Liver (tissue), 9 donors: ENCODE results near the gene APBA2. TPM values are rescaled to one million over a fixed set of nuclear protein-coding genes. Genes with fewer than 3 reads are reported as not detected.

ENCODE experiments used
- DNase-seq: peaks from one replicate; pipeline ENCODE4 v3.0.0-alpha.2; 2017; ENCODE audit warnings: low spot score
- H3K27ac ChIP-seq, 2 donors: one replicate each; pipeline ENCODE4 v1.7.0; 2013; ENCODE audit warnings: inconsistent platforms in 2 of 2, low read length in 2 of 2, control low read depth in 1 of 2, low read depth in 1 of 2, mild to moderate bottlenecking in 1 of 2
- H3K27me3 ChIP-seq, 4 donors: one replicate each; pipeline versions ENCODE4 v1.6.1 to v1.7.0; 2013; ENCODE audit warnings: low read length in 3 of 4, inconsistent platforms in 1 of 4, mild to moderate bottlenecking in 1 of 4, moderate library complexity in 1 of 4; ENCODE audit not compliant: control insufficient read depth in 4 of 4, insufficient read depth in 4 of 4
- H3K36me3 ChIP-seq, 4 donors: one replicate each; pipeline versions ENCODE4 v1.6.1 to v1.7.0; 2013; ENCODE audit warnings: low read length in 3 of 4, mild to moderate bottlenecking in 3 of 4, low read depth in 1 of 4, moderate library complexity in 1 of 4; ENCODE audit not compliant: control insufficient read depth in 4 of 4, insufficient read depth in 3 of 4
- H3K4me1 ChIP-seq, 4 donors: one replicate each; pipeline versions ENCODE4 v1.6.1 to v1.7.0; 2013; ENCODE audit warnings: low read length in 3 of 4, mild to moderate bottlenecking in 3 of 4, moderate library complexity in 1 of 4; ENCODE audit not compliant: control insufficient read depth in 4 of 4, insufficient read depth in 4 of 4
- H3K4me3 ChIP-seq, 3 donors: one replicate each; pipeline versions ENCODE4 v1.6.1 to v1.7.0; 2013; ENCODE audit warnings: low read length in 3 of 3, control low read depth in 1 of 3, low read depth in 1 of 3, mild to moderate bottlenecking in 1 of 3
- H3K9ac ChIP-seq, 2 donors: one replicate each; pipeline ENCODE4 v1.7.0; 2013; ENCODE audit warnings: low read length in 2 of 2, mild to moderate bottlenecking in 2 of 2, moderate library complexity in 2 of 2, control low read depth in 1 of 2, low read depth in 1 of 2
- H3K9me3 ChIP-seq, 4 donors: one replicate each; pipeline versions ENCODE4 v1.6.1 to v1.7.0; 2013; ENCODE audit warnings: low read length in 3 of 4; ENCODE audit not compliant: control insufficient read depth in 4 of 4
- EGR1 ChIP-seq, 2 donors: IDR thresholded peaks; 2 replicates each; pipeline ENCODE4 v1.6.1; 2016 to 2018; ENCODE audit warnings: antibody characterized with exemption in 2 of 2, low read depth in 2 of 2
- FOXA1 ChIP-seq: IDR thresholded peaks from 2 replicates; pipeline ENCODE4 v1.6.1; 2016; ENCODE audit warnings: antibody characterized with exemption
- FOXA2 ChIP-seq: IDR thresholded peaks from 2 replicates; pipeline ENCODE4 v1.6.1; 2016; ENCODE audit warnings: antibody characterized with exemption
- GABPA ChIP-seq, 2 donors: IDR thresholded peaks in 1 of 2; conservative IDR thresholded peaks in 1 of 2; 2 replicates each; pipeline ENCODE4 v1.6.1; 2016; ENCODE audit warnings: antibody characterized with exemption in 2 of 2, mild to moderate bottlenecking in 1 of 2, moderate library complexity in 1 of 2
- HNF4A ChIP-seq, 2 donors: conservative IDR thresholded peaks; 2 replicates each; pipeline ENCODE4 v1.6.1; 2016; ENCODE audit warnings: antibody characterized with exemption in 2 of 2, mild to moderate bottlenecking in 2 of 2
- HNF4G ChIP-seq: IDR thresholded peaks from 2 replicates; pipeline ENCODE4 v1.6.1; 2016; ENCODE audit warnings: antibody characterized with exemption
- JUND ChIP-seq, 2 donors: IDR thresholded peaks; 2 replicates each; pipeline ENCODE4 v1.6.1; 2016; ENCODE audit warnings: antibody characterized with exemption in 2 of 2
- NR2F2 ChIP-seq: IDR thresholded peaks from 2 replicates; pipeline ENCODE4 v1.6.1; 2016; ENCODE audit warnings: antibody characterized with exemption
- RAD21 ChIP-seq, 2 donors: IDR thresholded peaks; 2 replicates each; pipeline ENCODE4 v1.6.1; 2016; ENCODE audit warnings: antibody characterized with exemption in 2 of 2, mild to moderate bottlenecking in 2 of 2
- RXRA ChIP-seq, 2 donors: IDR thresholded peaks; 2 replicates each; pipeline ENCODE4 v1.6.1; 2017 to 2018; ENCODE audit warnings: antibody characterized with exemption in 2 of 2, mild to moderate bottlenecking in 1 of 2
- SP1 ChIP-seq: IDR thresholded peaks from 2 replicates; pipeline ENCODE4 v1.6.1; 2018; ENCODE audit warnings: antibody characterized with exemption, mild to moderate bottlenecking
- TAF1 ChIP-seq: conservative IDR thresholded peaks from 2 replicates; pipeline ENCODE4 v1.6.1; 2016; ENCODE audit warnings: antibody characterized with exemption, mild to moderate bottlenecking
- YY1 ChIP-seq: IDR thresholded peaks from 2 replicates; pipeline ENCODE4 v1.6.1; 2016; ENCODE audit warnings: antibody characterized with exemption, mild to moderate bottlenecking
- WGBS: extraction: QIAGEN DNeasy Blood & Tissue Kit; methylation state at CpG from one replicate; pipeline ENCODE4 v1.1.7; 2013; 5-methylcytosine and 5-hydroxymethylcytosine counted together
- polyA plus RNA-seq, 2 donors: library from polyadenylated mRNA; stranded (reverse) in 1 of 2; unstranded in 1 of 2; fragments of 200-250 nt in 1 of 2; fragments of >200 nt in 1 of 2; fragmentation: Nextera tagmentation in 1 of 2; extraction: Ambion mirVana in 1 of 2; gene quantifications; one replicate each; pipeline versions ENCODE4 v1.2.1 to v1.2.3, GENCODE V29; 2013 to 2015
- total RNA-seq, 2 donors: library from RNA; depleted of rRNA; stranded (reverse); fragments of >200 nt; gene quantifications; one replicate each; pipeline ENCODE4 v1.2.3, GENCODE V29; 2014
- TF ChIP-seq, protein P1 (sequence below): IDR thresholded peaks from 2 replicates; pipeline ENCODE4 v1.6.1; 2016; ENCODE audit warnings: antibody characterized with exemption
- TF ChIP-seq, protein P2 (sequence below): IDR thresholded peaks from 2 replicates; pipeline ENCODE4 v1.6.1; 2016; ENCODE audit warnings: antibody characterized with exemption, mild to moderate bottlenecking
- TF ChIP-seq, protein P3 (sequence below): IDR thresholded peaks from 2 replicates; pipeline ENCODE4 v1.6.1; 2016; ENCODE audit warnings: antibody characterized with exemption
- donor health status: healthy.
- donor health status: healthy.
- donor health status: healthy.
- donor health status: healthy.
- donor health status: healthy.

Gene APBA2
- total and polyA plus RNA-seq, 4 donors: 0.38 to 2.9 (median 1.7) TPM

DNA sequence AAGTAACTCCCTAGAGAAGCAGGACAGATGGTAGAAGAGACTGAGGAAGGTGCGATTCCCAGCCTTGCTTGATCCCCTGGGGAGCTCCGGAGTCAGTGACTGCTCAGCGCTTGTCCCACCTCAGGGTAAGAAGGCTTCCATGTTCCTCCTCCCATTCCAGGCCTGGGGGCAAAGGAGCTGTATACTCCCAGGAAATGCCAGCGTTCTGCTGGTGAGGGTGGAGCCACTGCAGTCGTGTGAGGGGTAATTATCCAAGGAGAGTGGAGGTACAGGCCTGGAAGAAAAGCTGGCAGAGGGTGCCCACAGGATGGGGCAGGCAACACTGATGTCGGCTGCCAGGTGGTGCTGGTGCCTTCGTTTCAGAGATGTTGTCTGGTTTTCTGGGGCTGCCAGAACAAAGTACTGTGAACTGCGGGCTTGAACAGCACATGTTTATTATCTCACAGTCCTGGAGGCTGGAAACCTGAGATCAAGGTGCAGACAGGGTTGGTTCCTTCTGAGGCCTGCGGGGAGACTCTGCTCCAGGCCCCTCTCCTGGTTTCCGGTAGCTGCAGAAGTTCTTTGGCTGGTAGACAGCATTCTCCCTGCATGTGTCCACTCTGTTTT is 12.1 kb upstream of the APBA2 start:
- Histone ChIP-seq H3K4me3 (no peak overlapping the region), H3K36me3 (no peaks in the 10 kb centered on the region), H3K9ac (no peak overlapping the region), H3K27ac (no peak overlapping the region), H3K27me3 (no peaks in the 10 kb centered on the region), H3K4me1 (no peaks in the 10 kb centered on the region), H3K9me3 (peaks cover 0 to 3% (median 2%) of the 10 kb centered on the region in 4 donors)
- TF ChIP-seq GABPA (IDR thresholded peaks at IDR 0.05 in 1 of 2, conservative IDR thresholded peaks at IDR 0.05 in 1 of 2) (no peak), RAD21 (IDR thresholded peaks at IDR 0.05) (no peak), FOXA2 (no peak), JUND (IDR thresholded peaks at IDR 0.05) (no peak), NR2F2 (no peak), TAF1 (no peak), EGR1 (IDR thresholded peaks at IDR 0.05; ENCODE audit: low read depth in 2 of 2) (no peak), HNF4G (no peak), FOXA1 (no peak), HNF4A (conservative IDR thresholded peaks at IDR 0.05) (no peak), YY1 (no peak), RXRA (IDR thresholded peaks at IDR 0.05) (no peak), SP1 (no peak)
- TF ChIP-seq, protein P1, sequence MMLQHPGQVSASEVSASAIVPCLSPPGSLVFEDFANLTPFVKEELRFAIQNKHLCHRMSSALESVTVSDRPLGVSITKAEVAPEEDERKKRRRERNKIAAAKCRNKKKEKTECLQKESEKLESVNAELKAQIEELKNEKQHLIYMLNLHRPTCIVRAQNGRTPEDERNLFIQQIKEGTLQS: no peak
- TF ChIP-seq, protein P2, sequence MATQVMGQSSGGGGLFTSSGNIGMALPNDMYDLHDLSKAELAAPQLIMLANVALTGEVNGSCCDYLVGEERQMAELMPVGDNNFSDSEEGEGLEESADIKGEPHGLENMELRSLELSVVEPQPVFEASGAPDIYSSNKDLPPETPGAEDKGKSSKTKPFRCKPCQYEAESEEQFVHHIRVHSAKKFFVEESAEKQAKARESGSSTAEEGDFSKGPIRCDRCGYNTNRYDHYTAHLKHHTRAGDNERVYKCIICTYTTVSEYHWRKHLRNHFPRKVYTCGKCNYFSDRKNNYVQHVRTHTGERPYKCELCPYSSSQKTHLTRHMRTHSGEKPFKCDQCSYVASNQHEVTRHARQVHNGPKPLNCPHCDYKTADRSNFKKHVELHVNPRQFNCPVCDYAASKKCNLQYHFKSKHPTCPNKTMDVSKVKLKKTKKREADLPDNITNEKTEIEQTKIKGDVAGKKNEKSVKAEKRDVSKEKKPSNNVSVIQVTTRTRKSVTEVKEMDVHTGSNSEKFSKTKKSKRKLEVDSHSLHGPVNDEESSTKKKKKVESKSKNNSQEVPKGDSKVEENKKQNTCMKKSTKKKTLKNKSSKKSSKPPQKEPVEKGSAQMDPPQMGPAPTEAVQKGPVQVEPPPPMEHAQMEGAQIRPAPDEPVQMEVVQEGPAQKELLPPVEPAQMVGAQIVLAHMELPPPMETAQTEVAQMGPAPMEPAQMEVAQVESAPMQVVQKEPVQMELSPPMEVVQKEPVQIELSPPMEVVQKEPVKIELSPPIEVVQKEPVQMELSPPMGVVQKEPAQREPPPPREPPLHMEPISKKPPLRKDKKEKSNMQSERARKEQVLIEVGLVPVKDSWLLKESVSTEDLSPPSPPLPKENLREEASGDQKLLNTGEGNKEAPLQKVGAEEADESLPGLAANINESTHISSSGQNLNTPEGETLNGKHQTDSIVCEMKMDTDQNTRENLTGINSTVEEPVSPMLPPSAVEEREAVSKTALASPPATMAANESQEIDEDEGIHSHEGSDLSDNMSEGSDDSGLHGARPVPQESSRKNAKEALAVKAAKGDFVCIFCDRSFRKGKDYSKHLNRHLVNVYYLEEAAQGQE: no peak
- TF ChIP-seq, protein P3, sequence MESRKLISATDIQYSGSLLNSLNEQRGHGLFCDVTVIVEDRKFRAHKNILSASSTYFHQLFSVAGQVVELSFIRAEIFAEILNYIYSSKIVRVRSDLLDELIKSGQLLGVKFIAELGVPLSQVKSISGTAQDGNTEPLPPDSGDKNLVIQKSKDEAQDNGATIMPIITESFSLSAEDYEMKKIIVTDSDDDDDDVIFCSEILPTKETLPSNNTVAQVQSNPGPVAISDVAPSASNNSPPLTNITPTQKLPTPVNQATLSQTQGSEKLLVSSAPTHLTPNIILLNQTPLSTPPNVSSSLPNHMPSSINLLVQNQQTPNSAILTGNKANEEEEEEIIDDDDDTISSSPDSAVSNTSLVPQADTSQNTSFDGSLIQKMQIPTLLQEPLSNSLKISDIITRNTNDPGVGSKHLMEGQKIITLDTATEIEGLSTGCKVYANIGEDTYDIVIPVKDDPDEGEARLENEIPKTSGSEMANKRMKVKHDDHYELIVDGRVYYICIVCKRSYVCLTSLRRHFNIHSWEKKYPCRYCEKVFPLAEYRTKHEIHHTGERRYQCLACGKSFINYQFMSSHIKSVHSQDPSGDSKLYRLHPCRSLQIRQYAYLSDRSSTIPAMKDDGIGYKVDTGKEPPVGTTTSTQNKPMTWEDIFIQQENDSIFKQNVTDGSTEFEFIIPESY: no peak
- 78% methylated on average over 10 of the region's 10 CpGs for WGBS
- DNase-seq: no peak

DNA sequence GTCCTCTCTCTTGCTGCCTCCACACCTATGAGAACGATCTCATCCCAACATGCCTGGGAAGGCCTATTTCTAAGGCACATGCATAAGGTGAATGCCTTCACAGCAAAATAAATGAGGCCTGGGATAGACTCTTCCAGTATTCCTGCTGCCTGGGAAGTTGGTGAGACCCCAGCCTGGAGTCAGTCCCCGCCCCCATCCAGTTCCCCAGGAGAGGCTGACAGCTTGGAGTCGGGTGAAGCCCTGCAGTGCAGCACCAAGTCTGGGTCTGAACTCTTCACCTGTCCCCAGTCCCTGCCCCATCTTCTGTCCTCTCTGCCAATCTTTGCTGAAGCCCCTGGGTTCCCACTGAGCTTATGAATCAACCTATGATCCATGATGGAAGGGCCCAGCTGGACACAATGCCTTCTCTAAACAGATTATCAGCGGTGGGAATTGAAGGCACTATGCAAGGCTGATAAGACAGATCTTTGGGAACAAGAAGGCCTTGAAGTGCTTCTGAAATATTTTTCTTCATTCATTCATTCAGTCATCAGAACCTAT is 10.2 kb upstream of the APBA2 start:
- Histone ChIP-seq H3K9ac (no peak overlapping the region), H3K9me3 (peaks cover 0 to 3% (median 1%) of the 10 kb centered on the region in 4 donors), H3K4me3 (no peak overlapping the region), H3K36me3 (no peaks in the 10 kb centered on the region), H3K27ac (no peak overlapping the region), H3K4me1 (no peaks in the 10 kb centered on the region), H3K27me3 (no peaks in the 10 kb centered on the region)
- 88% methylated on average over 4 of the region's 4 CpGs for WGBS
- TF ChIP-seq HNF4A (conservative IDR thresholded peaks at IDR 0.05) (no peak), NR2F2 (no peak), EGR1 (IDR thresholded peaks at IDR 0.05; ENCODE audit: low read depth in 2 of 2) (no peak), TAF1 (no peak), YY1 (no peak)
- TF ChIP-seq, protein P2: no peak
- TF ChIP-seq, protein P1: no peak
- no peak for DNase-seq
